Lung (tissue), 12 donors: Measurements from ENCODE around the gene GPR152. TPM values are rescaled to one million over a fixed set of nuclear protein-coding genes. Genes with fewer than 3 reads are reported as not detected.

ENCODE experiments used
- ATAC-seq: fragments of 200-7000 bp; cut with Tn5 transposase; one replicate; pipeline ENCODE4 v1.9.1; 2020; ENCODE audit warnings: moderate number of reproducible peaks; ENCODE audit not compliant: insufficient read depth, low FRiP score
- DNase-seq, 3 donors: peaks; one replicate each; pipeline ENCODE4 v3.0.0-alpha.2; 2013 to 2017
- H3K27ac ChIP-seq, 2 donors: one replicate each; pipeline ENCODE4 v1.5.1; 2013; ENCODE audit warnings: mild to moderate bottlenecking in 2 of 2, moderate library complexity in 2 of 2, control low read depth in 1 of 2, inconsistent platforms in 1 of 2, low read depth in 1 of 2, low read length in 1 of 2
- H3K27me3 ChIP-seq, 3 donors: one replicate each; pipeline ENCODE4 v1.5.1; 2013; ENCODE audit warnings: low read length in 2 of 3; ENCODE audit not compliant: control insufficient read depth in 3 of 3, insufficient read depth in 3 of 3
- H3K36me3 ChIP-seq, 4 donors: one replicate each; pipeline ENCODE4 v1.5.1; 2013; ENCODE audit warnings: low read length in 4 of 4, mild to moderate bottlenecking in 1 of 4, moderate library complexity in 1 of 4; ENCODE audit not compliant: control insufficient read depth in 4 of 4, insufficient read depth in 4 of 4
- H3K4me1 ChIP-seq, 5 donors: one replicate each; pipeline ENCODE4 v1.5.1; 2013; ENCODE audit warnings: low read length in 5 of 5, mild to moderate bottlenecking in 2 of 5, moderate library complexity in 1 of 5; ENCODE audit not compliant: control insufficient read depth in 5 of 5, insufficient read depth in 5 of 5
- H3K4me3 ChIP-seq: one replicate; pipeline ENCODE4 v1.5.1; 2013; ENCODE audit warnings: mild to moderate bottlenecking, control low read depth, moderate library complexity
- H3K9ac ChIP-seq, 2 donors: one replicate each; pipeline ENCODE4 v1.5.1; 2013; ENCODE audit warnings: low read length in 2 of 2, control low read depth in 1 of 2; ENCODE audit not compliant: insufficient read depth in 1 of 2
- H3K9me3 ChIP-seq, 4 donors: one replicate each; pipeline ENCODE4 v1.5.1; 2013; ENCODE audit warnings: low read length in 3 of 4, mild to moderate bottlenecking in 1 of 4, moderate library complexity in 1 of 4; ENCODE audit not compliant: control insufficient read depth in 4 of 4, insufficient read depth in 3 of 4
- CTCF ChIP-seq: IDR thresholded peaks from 2 replicates; pipeline ENCODE4 v1.5.1; 2012; ENCODE audit warnings: mild to moderate bottlenecking; ENCODE audit errors: control extremely low read depth, extremely low read depth
- WGBS, 2 donors: extraction: QIAGEN DNeasy Blood & Tissue Kit; methylation state at CpG; one replicate each; pipeline ENCODE4 v1.1.7; 2013; 5-methylcytosine and 5-hydroxymethylcytosine counted together
- polyA plus RNA-seq, 2 donors: library from polyadenylated mRNA; stranded (reverse); fragments of 200-250 nt; gene quantifications; one replicate each; pipeline ENCODE4 v1.2.1, GENCODE V29; 2013
- total RNA-seq, 2 donors: library from RNA; depleted of rRNA in 1 of 2; stranded (reverse); fragments of >200 nt in 1 of 2; gene quantifications; one replicate each; pipeline ENCODE4 v1.2.1, GENCODE V29; 2014 to 2021
- donor health status: control.
- donor health status: control.
- donor health status: Bipolar disorder and iron deficiency.
- donor health status: healthy.
- donor health status: DM: yes; HTN: yes; CAD: no.

Gene GPR152
- total and polyA plus RNA-seq, 4 donors = 0.06 TPM; not detected in 3

- Histone ChIP-seq H3K27ac (no peak overlapping the region), H3K27me3 (no peaks in the 10 kb centered on the region), H3K9me3 (no peaks in the 10 kb centered on the region), H3K4me1 (no peaks in the 10 kb centered on the region), H3K36me3 (peaks cover 7 to 75% (median 21%) of the 10 kb centered on the region in 4 donors), H3K9ac (no peak overlapping the region), H3K4me3 (no peak overlapping the region)
- no peak for ATAC-seq
- TF ChIP-seq CTCF = no peak
- WGBS, 2 donors = 88 to 89% methylated on average over 19 of the region's 19 CpGs
- no peak for DNase-seq
Measured at GRCh38 chr11:67492069-67492727, 39.7 kb upstream of the GPR152 start.

GRCh38 chr11:67491276-67492068 lies 38.9 kb upstream of the GPR152 start:
- H3K27me3 ChIP-seq = no peaks in the 10 kb centered on the region
- no peak overlapping the region for H3K4me3 ChIP-seq
- no peak for DNase-seq
- WGBS, 2 donors = 86% methylated on average over 24 of the region's 24 CpGs
- peaks cover 10 to 75% (median 22%) of the 10 kb centered on the region in 4 donors for H3K36me3 ChIP-seq
- H3K27ac ChIP-seq = no peak overlapping the region
- no peaks in the 10 kb centered on the region for H3K4me1 ChIP-seq
- ATAC-seq = no peak
- TF ChIP-seq CTCF = no peak
- H3K9me3 ChIP-seq = no peaks in the 10 kb centered on the region
- H3K9ac ChIP-seq = no peak overlapping the region

- DNase-seq = no peak
Measured at GRCh38 chr11:67490727-67491065, 38.2 kb upstream of the GPR152 start.

More at GRCh38 chr11:67490727-67491065, 38.2 kb upstream of the GPR152 start:
- no peak overlapping the region for H3K27ac ChIP-seq
- H3K9ac ChIP-seq = no peak overlapping the region
- ATAC-seq = no peak
- WGBS, 2 donors = 88 to 94% methylated on average over 15 of the region's 15 CpGs
- H3K27me3 ChIP-seq = no peaks in the 10 kb centered on the region
- no peaks in the 10 kb centered on the region for H3K4me1 ChIP-seq
- H3K4me3 ChIP-seq = no peak overlapping the region
- TF ChIP-seq CTCF = no peak
- H3K36me3 ChIP-seq = peaks cover 10 to 67% (median 22%) of the 10 kb centered on the region in 4 donors
- no peaks in the 10 kb centered on the region for H3K9me3 ChIP-seq
